GM12874 (cell line): Measurements from ENCODE around the gene SMYD4.

Source experiments
- CTCF ChIP-seq: IDR thresholded peaks from 2 replicates; pipeline ENCODE4 v1.5.1; 2011; ENCODE audit warnings: low read depth, mild to moderate bottlenecking, control low read depth, low read length, moderate library complexity; ENCODE audit not compliant: insufficient read depth

SMYD4 gene

GRCh38 chr17:1870592-1870991 is 40.9 kb upstream of the SMYD4 start:
- no peak for TF ChIP-seq CTCF

DNA sequence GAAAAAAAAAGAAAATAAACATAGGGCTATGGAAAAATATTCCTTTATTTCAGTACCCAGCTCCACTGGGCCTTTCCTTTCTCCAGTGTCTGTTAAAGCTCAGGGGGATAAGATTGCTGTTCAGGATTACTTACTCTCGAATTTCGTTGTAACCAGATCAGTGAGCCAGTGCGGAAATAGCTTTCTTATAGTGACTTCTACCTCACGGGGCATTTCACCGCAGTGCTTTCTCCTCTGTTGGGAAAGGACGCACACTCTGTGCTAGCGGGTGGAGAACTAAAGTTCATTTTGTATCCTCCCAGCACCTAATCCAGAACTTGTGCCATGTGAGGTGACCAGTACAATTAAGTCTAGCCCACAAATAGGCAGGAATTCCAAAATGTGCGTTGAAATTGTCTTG is 38.4 kb upstream of the SMYD4 start:
- TF ChIP-seq CTCF = no peak

DNA sequence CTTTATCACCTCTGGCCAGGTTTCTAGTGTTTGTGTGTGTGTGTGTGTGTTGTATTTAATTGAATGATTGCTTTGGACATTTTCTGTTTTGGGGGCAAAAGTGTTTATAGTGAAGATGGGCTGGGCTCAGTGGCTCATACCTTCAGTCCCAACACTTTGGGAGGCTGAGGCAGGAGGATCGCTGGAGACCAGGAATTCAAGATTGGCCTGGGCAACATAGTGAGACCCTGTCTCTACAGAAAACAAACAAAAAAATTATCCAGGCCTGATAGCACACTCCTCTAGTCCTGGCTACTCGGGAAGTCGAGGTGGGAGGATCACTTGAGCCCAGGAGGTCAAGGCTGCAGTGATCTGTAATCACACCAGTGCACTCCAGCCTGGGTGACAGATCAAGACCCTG is 37.6 kb upstream of the SMYD4 start:
- no peak for TF ChIP-seq CTCF

- peak; percentile 59 for TF ChIP-seq CTCF
Measured at GRCh38 chr17:1865252-1866037, 35.7 kb upstream of the SMYD4 start.

GRCh38 chr17:1861391-1862010 is 31.8 kb upstream of the SMYD4 start:
- no peak for TF ChIP-seq CTCF

- no peak for TF ChIP-seq CTCF
Measured at GRCh38 chr17:1860978-1861377, 31.3 kb upstream of the SMYD4 start.

DNA sequence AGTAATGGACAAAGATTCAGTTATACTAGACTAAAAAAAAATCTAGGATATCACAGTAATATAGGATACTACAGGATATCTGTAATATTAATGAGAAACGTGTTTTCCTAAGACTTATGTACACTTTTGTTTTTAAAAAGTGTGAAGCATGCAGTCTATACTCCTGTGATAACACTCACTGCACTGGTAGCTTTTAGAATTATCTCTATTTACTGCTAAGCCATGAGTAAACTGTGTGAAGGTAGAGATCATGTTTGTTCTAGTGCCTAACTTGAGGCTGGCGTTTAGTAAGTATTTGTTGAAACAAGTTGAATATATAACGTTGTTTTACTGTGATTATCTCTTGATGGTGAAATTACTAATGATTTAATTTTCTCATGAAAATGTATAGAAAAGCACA is 24.0 kb upstream of the SMYD4 start:
- TF ChIP-seq CTCF = no peak
